Measurements from ENCODE around the gene ARHGEF39.
"Not testable (repeated sequence)": the region's sequence is repeated elsewhere in the genome, so short reads cannot be mapped to it uniquely, and the experiment has no call there.

ARHGEF39 gene

DNA sequence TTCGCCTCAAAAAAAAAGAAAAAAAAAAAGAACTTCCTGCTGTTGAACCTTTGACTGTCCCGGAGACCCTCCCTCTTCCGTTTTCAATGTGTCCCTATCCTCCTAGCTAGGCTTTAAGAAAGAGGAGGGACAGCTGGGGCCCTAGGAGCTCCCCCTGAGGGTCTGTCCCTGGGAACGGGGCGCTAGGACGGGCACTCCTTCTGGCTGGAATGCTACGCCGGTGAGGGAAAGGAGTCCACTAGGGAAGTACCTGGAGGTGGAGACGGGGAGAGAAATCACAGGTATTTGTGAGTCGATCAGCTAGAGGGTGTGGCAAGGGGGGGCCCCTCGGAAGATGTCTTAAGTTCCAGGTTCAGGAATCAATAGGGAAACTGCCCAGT, 18.9 kb downstream of the ARHGEF39 start:
- no peak for DNase-seq (ENCODE audit: low spot score in 2 of 2)
- H3K4me1 ChIP-seq, result peaks cover 9% of the 10 kb centered on the region
- no peaks in the 10 kb centered on the region for H3K27me3 ChIP-seq (ENCODE audit: low read depth)
- peak overlapping the region; percentile 57 for H3K4me3 ChIP-seq
- no peaks in the 10 kb centered on the region for H3K36me3 ChIP-seq (replicated peaks)
- H3K9me3 ChIP-seq, result no peaks in the 10 kb centered on the region
- in situ Hi-C loops (cut with MboI; ENCODE audit: low sequenced_read_pairs), result no loop called here

GRCh38 chr9:35645736-35646135, 19.3 kb downstream of the ARHGEF39 start:
- DNase-seq (ENCODE audit: low spot score in 2 of 2); H3K27me3 ChIP-seq (ENCODE audit: low read depth); in situ Hi-C loops (cut with MboI; ENCODE audit: low sequenced_read_pairs); H3K9me3 ChIP-seq; H3K36me3 ChIP-seq (replicated peaks); H3K4me1 ChIP-seq: not testable (repeated sequence)
- H3K4me3 ChIP-seq, result peak overlapping the region; percentile 57

GRCh38 chr9:35643046-35643445, 21.9 kb downstream of the ARHGEF39 start:
- DNase-seq (ENCODE audit: low spot score in 2 of 2), result no peak
- Histone ChIP-seq H3K9me3 (no peaks in the 10 kb centered on the region), H3K27me3 (ENCODE audit: low read depth) (no peaks in the 10 kb centered on the region), H3K36me3 (replicated peaks) (no peaks in the 10 kb centered on the region), H3K4me1 (peaks cover 9% of the 10 kb centered on the region), H3K4me3 (no peak overlapping the region)
- in situ Hi-C loops (cut with MboI; ENCODE audit: low sequenced_read_pairs), result no loop called here

- H3K27me3 ChIP-seq (ENCODE audit: low read depth); H3K4me1 ChIP-seq; in situ Hi-C loops (cut with MboI; ENCODE audit: low sequenced_read_pairs); H3K4me3 ChIP-seq; H3K9me3 ChIP-seq; DNase-seq (ENCODE audit: low spot score in 2 of 2); H3K36me3 ChIP-seq (replicated peaks): not testable (repeated sequence)
Observed at GRCh38 chr9:35641478-35641877, 23.5 kb downstream of the ARHGEF39 start.

DNA sequence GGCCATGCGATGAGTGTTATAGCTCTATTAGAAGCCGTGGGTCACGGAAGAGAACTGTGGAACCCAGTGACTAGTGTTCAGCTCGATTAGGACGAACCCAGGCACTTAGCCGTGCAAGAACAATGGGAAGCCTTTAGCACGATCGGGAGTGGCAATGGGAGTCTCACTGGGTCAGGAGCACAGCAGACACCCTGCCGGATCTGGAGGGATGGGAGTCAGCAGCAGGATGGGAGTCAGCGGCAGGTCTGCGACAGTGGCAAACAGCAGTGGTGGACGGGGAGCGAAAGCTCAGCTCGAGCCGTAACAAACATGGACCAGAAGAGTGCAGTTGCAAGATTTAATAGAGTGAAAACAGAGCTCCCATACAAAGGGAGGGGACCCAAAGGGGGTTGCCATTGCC, 24.6 kb downstream of the ARHGEF39 start:
- H3K27me3 ChIP-seq (ENCODE audit: low read depth); H3K4me3 ChIP-seq; H3K4me1 ChIP-seq; H3K9me3 ChIP-seq; H3K36me3 ChIP-seq (replicated peaks); in situ Hi-C loops (cut with MboI; ENCODE audit: low sequenced_read_pairs); DNase-seq (ENCODE audit: low spot score in 2 of 2): not testable (repeated sequence)

- no peaks in the 10 kb centered on the region for H3K4me1 ChIP-seq
- in situ Hi-C loops (cut with MboI; ENCODE audit: low sequenced_read_pairs), result no loop called here
Observed at GRCh38 chr9:35639631-35640030, 25.4 kb downstream of the ARHGEF39 start.

GRCh38 chr9:35639225-35639624, 25.8 kb downstream of the ARHGEF39 start:
- not testable (repeated sequence) for H3K9me3 ChIP-seq

More at GRCh38 chr9:35639631-35640030, 25.4 kb downstream of the ARHGEF39 start:
- no peak for DNase-seq (ENCODE audit: low spot score in 2 of 2)
- no peaks in the 10 kb centered on the region for H3K36me3 ChIP-seq (replicated peaks)
- no peak overlapping the region for H3K4me3 ChIP-seq
- no peaks in the 10 kb centered on the region for H3K27me3 ChIP-seq (ENCODE audit: low read depth)
- H3K9me3 ChIP-seq, result no peaks in the 10 kb centered on the region

DNA sequence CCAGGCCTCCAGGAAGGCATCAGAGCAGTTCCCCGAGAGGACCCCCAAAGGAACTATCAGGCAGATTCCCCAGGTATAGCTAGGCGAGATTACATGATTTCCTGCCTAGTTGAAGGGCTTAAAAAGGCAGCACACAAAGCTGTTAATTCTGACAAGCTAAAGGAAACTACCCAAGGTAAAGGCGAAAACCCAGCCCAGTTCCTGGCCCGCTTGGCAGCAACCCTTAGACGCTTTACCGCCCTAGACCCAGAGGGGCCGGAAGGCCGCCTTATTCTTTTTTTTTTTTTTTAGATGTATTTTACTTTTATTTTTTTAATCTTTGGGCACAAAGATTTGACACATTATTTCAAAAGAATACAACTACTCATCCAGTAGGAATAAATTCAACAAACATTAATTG, 26.2 kb downstream of the ARHGEF39 start:
- H3K36me3 ChIP-seq (replicated peaks); H3K4me1 ChIP-seq; H3K27me3 ChIP-seq (ENCODE audit: low read depth); DNase-seq (ENCODE audit: low spot score in 2 of 2); H3K9me3 ChIP-seq; in situ Hi-C loops (cut with MboI; ENCODE audit: low sequenced_read_pairs); H3K4me3 ChIP-seq: not testable (repeated sequence)

More at GRCh38 chr9:35639225-35639624, 25.8 kb downstream of the ARHGEF39 start:
- H3K27me3 ChIP-seq (ENCODE audit: low read depth); in situ Hi-C loops (cut with MboI; ENCODE audit: low sequenced_read_pairs); H3K4me1 ChIP-seq; DNase-seq (ENCODE audit: low spot score in 2 of 2); H3K36me3 ChIP-seq (replicated peaks); H3K4me3 ChIP-seq: not testable (repeated sequence)

- H3K27me3 ChIP-seq (ENCODE audit: low read depth); DNase-seq (ENCODE audit: low spot score in 2 of 2); H3K9me3 ChIP-seq; H3K36me3 ChIP-seq (replicated peaks); H3K4me3 ChIP-seq; H3K4me1 ChIP-seq; in situ Hi-C loops (cut with MboI; ENCODE audit: low sequenced_read_pairs): not testable (repeated sequence)
Observed at GRCh38 chr9:35637427-35637955, 27.5 kb downstream of the ARHGEF39 start.

- H3K27me3 ChIP-seq (ENCODE audit: low read depth); DNase-seq (ENCODE audit: low spot score in 2 of 2); H3K36me3 ChIP-seq (replicated peaks); H3K4me3 ChIP-seq; H3K4me1 ChIP-seq; H3K9me3 ChIP-seq; in situ Hi-C loops (cut with MboI; ENCODE audit: low sequenced_read_pairs): not testable (repeated sequence)
Observed at GRCh38 chr9:35636877-35637246, 28.1 kb downstream of the ARHGEF39 start.

- Histone ChIP-seq H3K4me1 (no peaks in the 10 kb centered on the region), H3K9me3 (no peaks in the 10 kb centered on the region), H3K4me3 (no peak overlapping the region), H3K36me3 (replicated peaks) (no peaks in the 10 kb centered on the region), H3K27me3 (ENCODE audit: low read depth) (no peaks in the 10 kb centered on the region)
- in situ Hi-C loops (cut with MboI; ENCODE audit: low sequenced_read_pairs), result no loop called here
- DNase-seq (ENCODE audit: low spot score in 2 of 2), result no peak
Observed at GRCh38 chr9:35636135-35636876, 28.7 kb downstream of the ARHGEF39 start.

GRCh38 chr9:35635730-35636129, 29.3 kb downstream of the ARHGEF39 start:
- H3K9me3 ChIP-seq, result no peaks in the 10 kb centered on the region
- H3K36me3 ChIP-seq (replicated peaks), result no peaks in the 10 kb centered on the region
- in situ Hi-C loops (cut with MboI; ENCODE audit: low sequenced_read_pairs), result no loop called here
- no peaks in the 10 kb centered on the region; the same call in 1 of the 2 replicates for H3K4me1 ChIP-seq
- DNase-seq (ENCODE audit: low spot score in 2 of 2), result no peak
- H3K4me3 ChIP-seq, result no peak overlapping the region
- no peaks in the 10 kb centered on the region for H3K27me3 ChIP-seq (ENCODE audit: low read depth)

GRCh38 chr9:35629597-35629996, 35.4 kb downstream of the ARHGEF39 start:
- Histone ChIP-seq H3K4me1 (no peaks in the 10 kb centered on the region; the same call in 1 of the 2 replicates), H3K36me3 (replicated peaks) (no peaks in the 10 kb centered on the region), H3K4me3 (no peak overlapping the region), H3K9me3 (no peaks in the 10 kb centered on the region), H3K27me3 (ENCODE audit: low read depth) (no peaks in the 10 kb centered on the region)
- DNase-seq (ENCODE audit: low spot score in 2 of 2), result no peak
- in situ Hi-C loops (cut with MboI; ENCODE audit: low sequenced_read_pairs), result no loop called here

GRCh38 chr9:35628389-35628991, 36.5 kb downstream of the ARHGEF39 start:
- in situ Hi-C loops (cut with MboI; ENCODE audit: low sequenced_read_pairs), result no loop called here
- H3K9me3 ChIP-seq, result no peaks in the 10 kb centered on the region
- no peak for DNase-seq (ENCODE audit: low spot score in 2 of 2)
- H3K36me3 ChIP-seq (replicated peaks), result no peaks in the 10 kb centered on the region
- no peaks in the 10 kb centered on the region; the same call in 1 of the 2 replicates for H3K4me1 ChIP-seq
- no peak overlapping the region for H3K4me3 ChIP-seq
- H3K27me3 ChIP-seq (ENCODE audit: low read depth), result no peaks in the 10 kb centered on the region
